Measurements from ENCODE around the gene STIL.

STIL gene

DNA sequence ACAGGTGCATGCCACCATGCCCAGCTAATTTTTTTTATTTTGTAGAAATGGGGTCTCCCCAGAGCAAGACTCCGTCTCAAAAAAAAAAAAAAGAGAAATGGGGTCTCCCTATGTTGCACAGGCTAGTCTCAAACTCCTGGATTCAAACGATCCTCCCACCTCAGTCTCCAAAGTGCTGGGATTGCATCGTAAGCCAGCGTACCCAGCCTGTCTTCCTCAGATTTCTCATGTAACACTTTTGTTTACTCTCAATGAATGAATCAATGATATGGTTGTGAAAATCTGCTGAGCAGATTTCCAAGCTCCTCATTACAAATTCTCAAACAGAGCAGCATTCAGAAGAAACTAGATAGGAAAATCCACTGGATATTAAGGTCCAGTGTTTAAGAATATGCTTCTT is 26.3 kb upstream of the STIL start:
- TF ChIP-seq, protein P1, sequence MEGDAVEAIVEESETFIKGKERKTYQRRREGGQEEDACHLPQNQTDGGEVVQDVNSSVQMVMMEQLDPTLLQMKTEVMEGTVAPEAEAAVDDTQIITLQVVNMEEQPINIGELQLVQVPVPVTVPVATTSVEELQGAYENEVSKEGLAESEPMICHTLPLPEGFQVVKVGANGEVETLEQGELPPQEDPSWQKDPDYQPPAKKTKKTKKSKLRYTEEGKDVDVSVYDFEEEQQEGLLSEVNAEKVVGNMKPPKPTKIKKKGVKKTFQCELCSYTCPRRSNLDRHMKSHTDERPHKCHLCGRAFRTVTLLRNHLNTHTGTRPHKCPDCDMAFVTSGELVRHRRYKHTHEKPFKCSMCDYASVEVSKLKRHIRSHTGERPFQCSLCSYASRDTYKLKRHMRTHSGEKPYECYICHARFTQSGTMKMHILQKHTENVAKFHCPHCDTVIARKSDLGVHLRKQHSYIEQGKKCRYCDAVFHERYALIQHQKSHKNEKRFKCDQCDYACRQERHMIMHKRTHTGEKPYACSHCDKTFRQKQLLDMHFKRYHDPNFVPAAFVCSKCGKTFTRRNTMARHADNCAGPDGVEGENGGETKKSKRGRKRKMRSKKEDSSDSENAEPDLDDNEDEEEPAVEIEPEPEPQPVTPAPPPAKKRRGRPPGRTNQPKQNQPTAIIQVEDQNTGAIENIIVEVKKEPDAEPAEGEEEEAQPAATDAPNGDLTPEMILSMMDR (IDR thresholded peaks at IDR 0.05; ENCODE audit: extremely low read depth, insufficient read depth, missing control alignments), result no peak
- DNase-seq (ENCODE audit: low spot score), result no peak
- in situ Hi-C loops (cut with MboI; ENCODE audit: low pct_unique_long_range_greater_than_20kb, low sequenced_read_pairs, unreplicated experiment), result no loop called here

DNA sequence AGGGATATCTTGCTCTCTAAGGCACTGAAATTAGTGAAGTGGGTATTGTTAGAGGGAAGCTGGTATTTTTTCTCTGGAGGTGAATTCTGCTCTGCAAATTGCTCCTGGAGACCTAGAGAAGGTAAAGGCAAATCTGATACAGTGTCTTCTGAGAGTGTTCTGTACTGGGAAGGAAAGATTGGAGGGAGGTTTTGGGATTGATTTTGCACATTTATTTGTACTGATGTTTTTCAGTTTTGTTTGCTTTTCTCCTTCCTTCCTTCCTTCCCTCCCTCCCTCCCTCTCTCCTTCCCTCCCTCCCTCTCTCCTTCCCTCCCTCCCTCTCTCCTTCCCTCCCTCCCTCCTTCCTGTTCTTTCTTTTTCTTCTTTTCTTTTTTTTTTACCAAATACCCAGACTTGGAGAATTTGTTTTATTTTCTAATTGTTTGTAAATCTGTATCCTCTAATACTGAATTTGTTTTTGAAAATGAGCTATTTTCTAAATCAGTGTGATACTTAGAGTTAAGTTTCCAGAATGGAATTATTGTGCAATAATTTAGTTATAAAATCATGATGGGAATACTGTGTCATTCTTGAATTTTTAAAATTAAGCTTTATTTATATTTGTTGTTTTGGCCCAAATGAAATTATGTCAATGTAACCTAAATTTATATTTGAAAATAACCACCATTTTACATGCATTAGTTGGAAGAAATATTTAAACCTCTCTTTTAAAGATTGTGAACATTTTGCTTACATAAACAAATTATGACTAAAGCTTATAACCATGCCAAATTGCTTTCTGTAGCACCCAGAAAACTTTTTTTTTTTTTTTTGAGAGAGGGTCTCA is 24.5 kb upstream of the STIL start:
- TF ChIP-seq, protein P1 (IDR thresholded peaks at IDR 0.05; ENCODE audit: extremely low read depth, insufficient read depth, missing control alignments), result no peak
- no peak for DNase-seq (ENCODE audit: low spot score)
- in situ Hi-C loops (cut with MboI; ENCODE audit: low pct_unique_long_range_greater_than_20kb, low sequenced_read_pairs, unreplicated experiment), result no loop called here

DNA sequence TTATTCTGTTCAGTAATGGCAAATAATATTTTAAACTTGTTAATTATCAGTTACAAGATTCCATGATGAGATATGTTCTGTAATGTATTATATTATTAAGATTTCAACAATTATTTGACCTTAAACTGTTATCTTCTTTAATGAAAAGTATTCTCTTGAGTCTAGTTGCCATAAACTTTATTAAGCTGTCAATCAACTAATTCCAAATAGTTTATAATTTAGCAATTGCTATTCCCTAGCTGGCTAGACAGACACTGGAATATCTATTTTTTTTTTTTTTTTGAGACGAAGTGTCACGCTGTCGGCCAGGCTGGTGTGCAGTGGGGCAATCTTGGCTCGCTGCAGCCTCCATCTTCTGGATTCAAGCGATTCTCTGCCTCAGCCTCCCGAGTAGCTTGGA is 23.4 kb upstream of the STIL start:
- TF ChIP-seq, protein P1 (IDR thresholded peaks at IDR 0.05; ENCODE audit: extremely low read depth, insufficient read depth, missing control alignments), result no peak
- no peak for DNase-seq (ENCODE audit: low spot score)
- in situ Hi-C loops (cut with MboI; ENCODE audit: low pct_unique_long_range_greater_than_20kb, low sequenced_read_pairs, unreplicated experiment), result no loop called here

DNA sequence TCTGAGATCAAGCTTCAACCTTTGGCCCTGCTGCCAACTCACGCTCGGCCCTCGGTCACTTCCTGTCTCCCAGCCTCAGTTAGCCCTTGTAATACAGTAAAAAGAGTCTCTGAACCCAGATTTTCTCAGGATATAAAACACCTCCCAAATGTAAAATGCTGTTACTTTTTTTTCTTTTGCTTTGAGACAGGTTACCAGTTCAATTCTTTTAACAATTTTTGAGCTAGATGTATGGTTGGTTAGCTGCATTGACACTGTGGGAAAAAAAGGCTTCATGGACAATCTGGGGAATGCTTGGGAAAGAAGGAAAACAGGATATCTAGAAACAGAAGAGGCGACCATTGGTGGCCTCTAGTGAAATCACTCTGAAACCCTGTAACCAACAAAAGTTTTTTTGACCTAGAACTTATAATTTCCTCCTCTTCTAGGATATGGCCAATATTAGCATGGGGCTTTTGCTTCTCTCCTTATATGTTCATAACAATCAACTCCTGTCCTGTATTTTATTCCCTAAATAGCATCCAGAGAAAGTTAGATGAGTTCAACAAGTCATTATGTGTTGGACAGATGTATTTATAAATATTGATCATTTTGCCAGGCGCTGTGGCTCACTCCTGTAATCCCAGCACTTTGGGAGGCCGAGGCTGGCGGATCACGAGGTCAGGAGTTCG is 21.0 kb upstream of the STIL start:
- in situ Hi-C loops (cut with MboI; ENCODE audit: low pct_unique_long_range_greater_than_20kb, low sequenced_read_pairs, unreplicated experiment), result no loop called here
- no peak for DNase-seq (ENCODE audit: low spot score)
- TF ChIP-seq, protein P1 (IDR thresholded peaks at IDR 0.05; ENCODE audit: extremely low read depth, insufficient read depth, missing control alignments), result no peak

DNA sequence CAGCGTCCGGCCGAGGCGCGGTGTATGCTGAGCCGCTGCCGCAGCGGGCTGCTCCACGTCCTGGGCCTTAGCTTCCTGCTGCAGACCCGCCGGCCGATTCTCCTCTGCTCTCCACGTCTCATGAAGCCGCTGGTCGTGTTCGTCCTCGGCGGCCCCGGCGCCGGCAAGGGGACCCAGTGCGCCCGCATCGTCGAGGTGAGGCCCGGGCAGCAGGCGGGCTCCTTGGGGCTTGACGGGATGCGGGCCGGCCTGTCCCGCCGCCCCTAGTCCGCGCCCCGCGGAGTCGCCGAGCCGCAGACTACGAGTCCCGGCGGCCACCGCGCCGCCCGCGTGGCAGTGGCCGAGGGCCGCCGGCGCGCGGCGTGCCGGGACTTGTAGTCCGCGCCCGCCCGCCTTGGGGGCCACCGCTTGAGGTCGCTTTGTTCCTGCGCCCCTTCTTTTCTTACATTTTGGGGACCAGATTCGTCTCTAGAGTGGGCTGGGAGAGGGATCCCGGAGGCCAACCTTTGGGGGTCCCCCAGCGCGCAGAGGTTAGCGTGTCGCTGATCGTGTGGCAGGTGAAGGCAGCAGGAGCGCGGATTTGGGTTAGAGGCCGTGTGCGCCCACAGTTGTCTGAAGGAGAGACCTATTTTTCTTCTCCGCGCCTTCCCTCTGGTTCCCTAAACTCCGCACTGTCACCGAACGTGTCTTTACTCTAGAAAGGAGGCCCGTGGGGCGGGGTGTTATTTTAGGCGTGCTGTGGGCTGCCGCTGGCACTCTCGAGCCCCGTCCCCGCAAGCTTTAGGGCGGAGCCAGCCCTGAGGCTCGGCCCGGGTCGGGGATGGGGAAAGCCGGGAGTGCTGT is 20.2 kb upstream of the STIL start:
- in situ Hi-C loops (cut with MboI; ENCODE audit: low pct_unique_long_range_greater_than_20kb, low sequenced_read_pairs, unreplicated experiment), result no loop called here
- DNase-seq (ENCODE audit: low spot score), result peak; percentile 94
- TF ChIP-seq, protein P1 (IDR thresholded peaks at IDR 0.05; ENCODE audit: extremely low read depth, insufficient read depth, missing control alignments), result peak; percentile 24

DNA sequence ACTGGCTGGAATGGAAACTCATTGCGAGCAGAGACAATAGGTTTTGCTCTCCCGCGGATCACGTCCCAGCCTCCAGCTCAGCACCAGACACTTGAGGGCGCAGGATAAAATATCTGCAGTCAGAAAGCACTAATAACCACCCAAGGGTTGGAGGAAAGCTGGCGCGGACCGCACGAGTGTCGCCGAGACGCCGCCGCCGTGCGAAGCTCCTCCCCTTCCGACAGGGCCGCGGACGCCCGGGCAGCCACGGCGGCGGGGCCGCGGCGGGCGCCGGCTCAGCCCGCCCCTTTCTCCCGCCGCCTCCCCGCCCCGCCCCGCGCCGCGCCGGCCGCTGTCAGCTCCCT is 19.6 kb upstream of the STIL start, which contains the start of gene CMPK1:
TSS of gene CMPK1 (plus strand) at position 213 of the 344 bp plus-strand sequence. CDS start 156 bp downstream, outside the sequence.
- DNase-seq (ENCODE audit: low spot score), result peak; percentile 90
- in situ Hi-C loops (cut with MboI; ENCODE audit: low pct_unique_long_range_greater_than_20kb, low sequenced_read_pairs, unreplicated experiment), result no loop called here

More for the DNA sequence above, 19.6 kb upstream of the STIL start, which contains the start of gene CMPK1:
- TF ChIP-seq, protein P1 (IDR thresholded peaks at IDR 0.05; ENCODE audit: extremely low read depth, insufficient read depth, missing control alignments), result peak; percentile 26
